ENCODE measurements around the gene IL23A. TPM values are rescaled to one million over a fixed set of nuclear protein-coding genes. Genes with fewer than 3 reads are reported as not detected.
"Not testable (repeated sequence)": the region's sequence is repeated elsewhere in the genome, so short reads cannot be mapped to it uniquely, and the experiment has no call there.

The IL23A gene
- total RNA-seq, 1 experiment from 2014 or later, result 17.5 TPM

DNA sequence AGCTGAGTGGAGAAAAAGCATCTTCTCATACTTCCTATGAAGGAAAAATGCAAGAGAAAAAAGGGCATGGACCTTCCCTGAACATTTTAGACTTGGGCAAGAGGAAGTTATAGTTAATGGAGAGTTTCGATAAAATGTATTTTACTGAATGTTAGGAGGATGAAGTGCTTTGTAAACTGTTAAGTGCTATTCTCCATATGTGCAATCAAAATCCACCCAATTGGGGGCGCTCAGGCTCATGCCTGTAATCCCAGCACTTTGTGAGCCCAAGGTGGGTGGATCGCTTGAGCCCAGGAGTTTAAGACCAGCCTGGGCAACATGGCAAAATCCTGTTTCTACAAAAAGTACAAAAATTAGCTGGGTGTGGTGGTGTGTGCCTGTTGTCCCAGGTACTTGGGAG, 21.0 kb upstream of the IL23A start:
- H3K36me3 ChIP-seq (ENCODE audit: low read depth, low read length), result peaks cover 5% of the 10 kb centered on the region
- H4K20me1 ChIP-seq (ENCODE audit: low read length), result no peaks in the 10 kb centered on the region
- no TSS peak for BruUV-seq (replicated peaks)
- intact Hi-C loops (cut with micrococcal nuclease), result loop anchor here (5.0 kb wide), 1 partner anchor 45 kb away; the partner anchor contains the start of genes APOF and STAT2
- ChIA-PET POLR2A (ENCODE audit: unreplicated experiment) (no interaction called here), CTCF (no interaction called here)
- no peaks in the 10 kb centered on the region for H3F3A ChIP-seq (ENCODE audit: low read length, unreplicated experiment)
- ATAC-seq (no peak), DNase-seq (no peak)
- H3K9me3 ChIP-seq (ENCODE audit: low read length), result no peaks in the 10 kb centered on the region
- no peak overlapping the region for H3K9ac ChIP-seq (ENCODE audit: low read length)
- H3K4me2 ChIP-seq (ENCODE audit: low read length), result no peak overlapping the region
- peaks cover 18% of the 10 kb centered on the region for H3K79me2 ChIP-seq (ENCODE audit: low read length)
- no peak for TF ChIP-seq EZH2phosphoT487 (IDR thresholded peaks at IDR 0.05; ENCODE audit: borderline replicate concordance, low read length)
- TF ChIP-seq, protein P1, sequence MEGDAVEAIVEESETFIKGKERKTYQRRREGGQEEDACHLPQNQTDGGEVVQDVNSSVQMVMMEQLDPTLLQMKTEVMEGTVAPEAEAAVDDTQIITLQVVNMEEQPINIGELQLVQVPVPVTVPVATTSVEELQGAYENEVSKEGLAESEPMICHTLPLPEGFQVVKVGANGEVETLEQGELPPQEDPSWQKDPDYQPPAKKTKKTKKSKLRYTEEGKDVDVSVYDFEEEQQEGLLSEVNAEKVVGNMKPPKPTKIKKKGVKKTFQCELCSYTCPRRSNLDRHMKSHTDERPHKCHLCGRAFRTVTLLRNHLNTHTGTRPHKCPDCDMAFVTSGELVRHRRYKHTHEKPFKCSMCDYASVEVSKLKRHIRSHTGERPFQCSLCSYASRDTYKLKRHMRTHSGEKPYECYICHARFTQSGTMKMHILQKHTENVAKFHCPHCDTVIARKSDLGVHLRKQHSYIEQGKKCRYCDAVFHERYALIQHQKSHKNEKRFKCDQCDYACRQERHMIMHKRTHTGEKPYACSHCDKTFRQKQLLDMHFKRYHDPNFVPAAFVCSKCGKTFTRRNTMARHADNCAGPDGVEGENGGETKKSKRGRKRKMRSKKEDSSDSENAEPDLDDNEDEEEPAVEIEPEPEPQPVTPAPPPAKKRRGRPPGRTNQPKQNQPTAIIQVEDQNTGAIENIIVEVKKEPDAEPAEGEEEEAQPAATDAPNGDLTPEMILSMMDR (conservative IDR thresholded peaks at IDR 0.05; ENCODE audit: low read depth, low read length), result peak; percentile 13; the same call in 1 of the 2 replicates
- H3K27me3 ChIP-seq (ENCODE audit: low read length), result no peaks in the 10 kb centered on the region
- no peak overlapping the region for H3K27ac ChIP-seq (ENCODE audit: low read length)
- H2AFZ ChIP-seq (ENCODE audit: low read length), result no peak overlapping the region
- H3K4me1 ChIP-seq (ENCODE audit: insufficient read depth, low read length), result peaks cover 15% of the 10 kb centered on the region
- H3K4me3 ChIP-seq (ENCODE audit: low read length), result no peak overlapping the region
- H3K9me2 ChIP-seq (replicated peaks; ENCODE audit: low read length), result no peaks in the 10 kb centered on the region

DNA sequence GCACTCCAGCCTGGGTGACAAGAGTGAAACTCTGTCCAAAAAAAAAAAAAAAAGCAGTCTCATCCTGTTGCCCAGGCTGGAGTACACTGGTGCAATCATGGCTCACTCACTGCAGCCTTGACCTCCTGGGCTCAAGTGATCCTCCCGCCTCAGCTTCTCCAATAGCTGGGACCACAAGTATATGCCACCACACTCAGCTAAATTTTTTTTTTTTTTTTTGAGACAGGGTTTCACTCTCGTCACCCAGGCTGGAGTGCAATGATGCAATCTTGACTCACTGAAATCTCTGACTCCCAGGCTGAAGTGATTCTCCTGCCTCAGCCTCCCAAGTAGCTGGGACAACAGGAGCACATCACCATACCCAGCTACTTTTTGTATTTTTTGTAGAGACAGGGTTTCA, 17.7 kb upstream of the IL23A start:
- no peak overlapping the region for H3K27ac ChIP-seq (ENCODE audit: low read length)
- H2AFZ ChIP-seq (ENCODE audit: low read length), result no peak overlapping the region
- H3K4me3 ChIP-seq (ENCODE audit: low read length), result no peak overlapping the region
- no peak overlapping the region for H3K4me2 ChIP-seq (ENCODE audit: low read length)
- H4K20me1 ChIP-seq (ENCODE audit: low read length), result no peaks in the 10 kb centered on the region
- ChIA-PET CTCF (no interaction called here), POLR2A (ENCODE audit: unreplicated experiment) (no interaction called here)
- BruUV-seq (replicated peaks), result no TSS peak
- 0 out of 2 replicates have a peak, but pooled peaks cover 2% of the 10 kb centered on the region for H3K36me3 ChIP-seq (ENCODE audit: low read depth, low read length)
- H3K9me3 ChIP-seq (ENCODE audit: low read length), result no peaks in the 10 kb centered on the region
- DNase-seq (peak; percentile 36), ATAC-seq (no peak)
- H3K27me3 ChIP-seq (ENCODE audit: low read length), result no peaks in the 10 kb centered on the region
- H3K9me2 ChIP-seq (replicated peaks; ENCODE audit: low read length), result no peaks in the 10 kb centered on the region
- H3K4me1 ChIP-seq (ENCODE audit: insufficient read depth, low read length), result 0 out of 2 replicates have a peak, but pooled peaks cover 6% of the 10 kb centered on the region
- intact Hi-C loops (cut with micrococcal nuclease), result no loop called here
- no peak for TF ChIP-seq EZH2phosphoT487 (IDR thresholded peaks at IDR 0.05; ENCODE audit: borderline replicate concordance, low read length)
- no peak for TF ChIP-seq EZH2 (IDR thresholded peaks at IDR 0.05; ENCODE audit: low read length, unreplicated experiment)
- TF ChIP-seq, protein P1 (conservative IDR thresholded peaks at IDR 0.05; ENCODE audit: low read depth, low read length), result no peak
- no peaks in the 10 kb centered on the region for H3F3A ChIP-seq (ENCODE audit: low read length, unreplicated experiment)
- no peak overlapping the region for H3K9ac ChIP-seq (ENCODE audit: low read length)
- H3K79me2 ChIP-seq (ENCODE audit: low read length), result no peaks in the 10 kb centered on the region

DNA sequence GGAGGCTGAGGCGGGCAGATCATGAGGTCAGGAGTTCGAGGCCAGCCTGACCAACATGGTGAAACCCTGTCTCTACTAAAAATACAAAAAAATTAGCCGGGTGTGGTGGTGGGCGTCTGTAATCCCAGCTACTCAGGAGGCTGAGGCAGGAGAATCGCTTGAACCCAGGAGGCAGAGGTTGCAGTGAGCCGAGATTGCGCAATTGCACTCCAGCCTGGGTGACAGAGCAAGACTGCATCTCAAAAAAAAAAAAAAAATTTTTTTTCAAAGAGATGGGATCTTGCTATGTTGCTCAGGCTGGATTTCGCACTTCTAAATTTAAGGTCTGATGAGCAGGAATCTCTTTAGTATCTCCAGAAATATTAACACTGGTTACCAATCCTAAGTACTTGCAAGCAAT, 17.1 kb upstream of the IL23A start:
- H3K79me2 ChIP-seq (ENCODE audit: low read length); ATAC-seq; H3F3A ChIP-seq (ENCODE audit: low read length, unreplicated experiment); H3K4me1 ChIP-seq (ENCODE audit: insufficient read depth, low read length); H3K9ac ChIP-seq (ENCODE audit: low read length); BruUV-seq (replicated peaks); H3K27me3 ChIP-seq (ENCODE audit: low read length); H3K27ac ChIP-seq (ENCODE audit: low read length); intact Hi-C loops (cut with micrococcal nuclease); H3K4me3 ChIP-seq (ENCODE audit: low read length); H3K9me2 ChIP-seq (replicated peaks; ENCODE audit: low read length); CTCF ChIA-PET; H2AFZ ChIP-seq (ENCODE audit: low read length); DNase-seq; POLR2A ChIA-PET (ENCODE audit: unreplicated experiment); H4K20me1 ChIP-seq (ENCODE audit: low read length); H3K36me3 ChIP-seq (ENCODE audit: low read depth, low read length); H3K4me2 ChIP-seq (ENCODE audit: low read length); H3K9me3 ChIP-seq (ENCODE audit: low read length): not testable (repeated sequence)

All from PC-3 (cell line).